ENCODE results near the gene ZNF428. TPM values are rescaled to one million over a fixed set of nuclear protein-coding genes. Genes with fewer than 3 reads are reported as not detected.
"Not testable (repeated sequence)": the region's sequence is repeated elsewhere in the genome, so short reads cannot be mapped to it uniquely, and the experiment has no call there.

ZNF428 gene
- total RNA-seq, 1 donor from 2014 or later = 111 TPM

DNA sequence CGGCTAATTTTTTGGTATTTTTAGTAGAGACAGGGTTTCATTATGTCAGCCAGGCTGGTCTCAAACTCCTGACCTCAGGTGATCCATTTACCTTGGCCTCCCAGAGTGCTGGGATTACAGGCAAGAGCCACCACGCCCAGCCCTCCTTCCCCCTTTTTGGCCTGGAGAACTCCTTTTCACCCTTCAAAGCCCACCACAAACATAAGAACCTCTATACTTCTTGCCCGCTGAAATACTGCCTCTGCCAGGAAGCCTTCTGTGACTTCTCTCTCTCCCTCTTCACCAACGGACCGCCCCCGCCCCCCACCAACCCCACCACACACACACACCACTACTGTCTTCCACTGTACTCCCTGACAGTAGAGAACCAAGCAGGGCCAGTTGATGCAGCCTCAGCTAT is 2.5 kb downstream of the ZNF428 start:
- no peak for DNase-seq

GRCh38 chr19:43616306-43616705 is 3.1 kb downstream of the ZNF428 start:
- no peak for DNase-seq

- no peak for DNase-seq
Measured at GRCh38 chr19:43612374-43612773, 7.1 kb downstream of the ZNF428 start.

GRCh38 chr19:43611788-43612187 is 7.6 kb downstream of the ZNF428 start, which contains the start of gene SRRM5:
TSS of gene SRRM5 (plus strand) at chr19:43612088. CDS start at chr19:43612122, 34 bp downstream.
- DNase-seq = no peak

DNA sequence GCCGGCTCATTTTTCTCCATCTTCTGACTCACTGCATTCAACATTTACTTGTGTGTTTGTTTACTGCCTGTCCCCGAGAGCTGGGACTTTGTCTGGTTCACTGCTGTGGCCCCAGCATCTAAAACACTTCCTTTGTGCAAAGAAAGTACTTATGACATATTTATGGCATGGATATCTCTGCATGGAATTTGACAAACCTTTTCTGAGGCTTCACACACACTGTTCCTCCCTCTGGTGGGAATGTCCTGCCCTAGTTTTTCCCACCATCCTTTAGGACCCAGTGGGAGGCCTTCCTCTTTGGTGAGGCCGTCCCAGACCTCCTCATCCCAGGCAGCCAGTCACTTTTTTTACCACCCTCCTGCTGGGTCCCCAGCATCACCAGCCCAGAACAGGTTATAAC is 8.9 kb downstream of the ZNF428 start:
- DNase-seq = no peak

- no peak for DNase-seq
Measured at GRCh38 chr19:43609872-43610271, 9.6 kb downstream of the ZNF428 start.

- DNase-seq = no peak
Measured at GRCh38 chr19:43607238-43608205, 11.9 kb downstream of the ZNF428 start.

DNA sequence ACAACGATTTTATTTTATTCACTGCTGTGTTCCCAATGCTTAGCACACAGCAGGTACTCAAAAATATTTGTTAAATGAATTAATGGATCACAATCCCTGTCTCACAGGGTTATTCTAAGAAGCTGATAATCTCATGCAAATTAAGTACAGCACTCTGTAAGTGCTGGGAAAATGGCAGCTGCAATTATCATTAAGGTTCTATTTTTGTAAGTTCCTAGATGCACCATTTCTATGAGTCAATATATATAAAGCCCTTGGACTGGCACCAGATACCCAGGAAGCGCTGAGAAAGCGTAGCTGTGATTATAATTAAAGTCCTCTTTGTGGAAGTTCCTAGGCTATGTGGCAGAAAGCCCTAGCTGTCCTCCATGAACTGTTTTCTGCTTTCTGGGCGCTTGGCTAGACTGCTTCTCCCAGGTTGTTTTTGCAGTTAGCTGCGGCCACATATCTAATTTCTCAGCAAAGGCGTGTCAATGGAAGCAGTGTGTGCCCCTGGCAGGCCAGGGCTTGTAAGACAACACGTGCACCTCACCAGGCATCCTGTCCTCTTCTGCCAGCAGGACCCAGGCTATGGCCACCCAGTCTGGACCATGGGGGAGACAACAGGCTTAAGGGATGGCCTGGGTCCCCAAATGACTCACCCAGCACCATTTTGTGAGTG is 12.7 kb downstream of the ZNF428 start:
- no peak for DNase-seq

DNA sequence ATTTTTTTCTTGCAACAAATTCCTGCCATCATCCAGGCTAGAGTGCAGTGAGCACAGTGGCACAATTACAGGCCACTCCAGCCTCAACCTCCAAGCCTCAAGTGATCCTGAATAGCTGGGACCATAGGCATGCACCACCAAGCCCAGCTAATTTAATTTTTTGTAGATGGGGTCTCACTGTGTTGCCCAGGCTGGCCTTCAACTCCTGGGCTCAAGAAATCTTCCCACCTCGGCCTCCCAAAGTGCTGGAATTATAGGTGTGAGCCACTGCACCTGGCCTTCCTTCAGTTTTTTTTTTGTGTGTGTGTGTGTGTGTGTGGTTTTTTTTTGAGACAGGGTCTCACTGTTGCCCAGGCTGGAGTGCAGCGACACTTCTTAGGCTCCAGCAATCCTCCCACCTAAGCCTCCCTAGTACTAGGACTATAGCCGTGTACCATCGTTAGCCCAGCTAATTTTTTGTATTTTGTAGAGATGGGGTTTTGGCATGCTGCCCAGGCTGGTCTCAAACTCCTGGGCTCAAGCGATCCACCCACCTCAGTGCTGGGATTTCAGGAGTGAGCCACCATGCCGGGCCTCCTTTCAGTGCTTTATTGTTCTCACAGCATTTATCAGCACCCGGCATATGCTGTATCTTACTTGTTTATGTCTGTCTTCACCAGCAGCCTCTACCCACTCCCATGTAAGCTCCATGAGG is 13.4 kb downstream of the ZNF428 start:
- DNase-seq = no peak

- DNase-seq = not testable (repeated sequence)
Measured at GRCh38 chr19:43600326-43600725, 19.1 kb downstream of the ZNF428 start.

DNA sequence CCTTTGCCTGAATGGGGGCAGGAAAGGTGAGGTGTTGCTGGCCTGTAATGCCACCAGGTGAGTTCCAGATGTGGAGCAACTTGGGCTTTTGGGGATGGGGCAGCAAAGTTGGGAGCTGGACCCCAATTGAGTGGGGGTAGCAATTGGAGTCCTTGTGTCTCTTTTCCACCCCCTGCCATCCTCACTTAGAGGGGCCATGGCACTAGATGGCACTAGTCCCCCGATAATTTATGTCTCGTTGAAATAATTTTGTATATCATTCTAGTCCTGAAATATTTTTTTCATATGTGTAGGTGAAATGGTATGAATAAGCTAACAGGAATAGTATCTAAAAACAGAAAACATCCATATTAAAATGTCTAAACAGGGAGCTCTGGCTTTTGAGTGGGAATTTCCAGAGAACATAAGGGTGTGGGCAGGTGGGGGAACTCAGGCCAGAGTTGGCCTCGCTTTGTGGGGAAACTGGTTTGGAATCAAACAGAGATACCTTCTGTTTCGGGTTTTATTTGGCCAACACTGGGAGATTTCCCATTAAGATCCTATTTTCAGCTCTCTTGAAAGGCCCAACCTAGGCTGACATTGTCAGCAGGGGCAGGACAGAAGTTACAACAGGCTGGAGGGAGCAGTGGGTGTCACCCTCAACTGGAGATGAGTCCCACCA is 19.7 kb downstream of the ZNF428 start:
- no peak for DNase-seq

GRCh38 chr19:43598445-43599240 is 20.8 kb downstream of the ZNF428 start:
- DNase-seq = no peak

- DNase-seq = no peak
Measured at GRCh38 chr19:43597876-43598275, 21.6 kb downstream of the ZNF428 start.

GRCh38 chr19:43596842-43597461 is 22.5 kb downstream of the ZNF428 start:
- DNase-seq = no peak

DNA sequence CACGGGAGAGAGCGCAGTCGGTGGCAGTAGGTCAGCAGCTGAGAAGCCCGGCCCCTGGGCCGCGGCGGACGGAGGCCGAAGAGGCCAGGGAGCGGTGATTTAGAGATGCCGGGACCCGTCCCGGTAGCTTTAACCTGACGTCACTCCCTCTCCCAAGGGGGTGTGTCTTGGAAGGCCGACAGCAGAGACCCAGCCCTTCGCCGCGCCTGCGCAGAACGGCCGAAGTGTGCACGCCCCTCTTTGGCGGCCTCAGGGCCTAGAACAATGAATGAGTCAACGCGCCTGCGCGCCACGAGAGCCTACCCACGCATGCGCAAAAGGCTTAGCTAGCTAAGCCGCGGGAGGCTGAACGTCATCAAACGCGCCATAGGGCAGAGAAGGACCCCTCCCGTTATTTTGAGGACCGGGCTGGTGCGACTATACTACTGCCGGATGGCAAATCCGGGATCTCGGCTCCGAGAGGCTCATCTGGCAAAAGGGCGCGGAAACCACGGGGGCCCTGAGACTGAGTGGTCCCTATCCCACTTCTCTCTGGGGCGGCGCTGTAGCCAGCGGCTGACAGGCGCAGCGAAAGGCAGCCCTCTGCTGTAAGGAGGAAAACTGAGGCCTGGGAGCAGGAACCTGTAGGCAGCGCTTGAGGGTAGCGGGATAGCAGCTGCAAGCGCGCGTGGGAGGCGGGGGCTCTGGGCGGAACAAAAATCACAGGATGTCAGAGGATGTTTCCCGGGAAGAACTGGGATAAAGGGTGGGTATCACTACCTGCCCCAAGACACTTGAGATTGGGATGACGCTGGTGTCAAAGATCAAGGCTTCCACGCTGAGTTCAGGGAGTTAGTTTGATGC is 23.2 kb downstream of the ZNF428 start, which contains the start of the genes IRGQ and ZNF576:
TSS of gene IRGQ (minus strand) at position 136 of the 843 bp plus-strand sequence. CDS start 796 bp downstream, outside the sequence.
TSS of gene ZNF576 (plus strand) at position 597 of the 843 bp plus-strand sequence. CDS start 514 bp downstream, outside the sequence.
- peak; percentile 98 for DNase-seq

DNA sequence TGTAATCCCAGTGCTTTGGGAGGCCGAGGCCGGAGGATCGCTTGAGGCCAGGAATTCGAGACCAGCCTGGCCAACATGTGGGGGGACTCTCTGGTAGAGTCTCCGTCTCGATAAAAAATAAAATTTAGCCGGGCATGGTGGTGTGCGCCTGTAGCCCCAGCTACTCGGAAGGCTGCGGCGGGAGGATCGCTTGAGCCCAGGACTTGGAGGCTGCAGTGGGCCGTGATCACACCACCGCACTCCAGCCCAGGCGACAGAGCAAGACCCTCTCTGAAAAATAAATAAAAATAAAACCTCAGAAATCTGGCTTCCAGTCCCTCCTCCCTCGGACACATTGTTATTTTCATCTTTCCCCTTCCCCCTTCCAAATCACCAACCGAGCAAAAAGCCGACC is 23.8 kb downstream of the ZNF428 start:
- no peak for DNase-seq

- DNase-seq = no peak
Measured at GRCh38 chr19:43594710-43595604, 24.5 kb downstream of the ZNF428 start.

- no peak for DNase-seq
Measured at GRCh38 chr19:43594081-43594697, 25.2 kb downstream of the ZNF428 start.
